Measurements from ENCODE around the gene C14orf119.
A peak's percentile ranks its signal among the peaks of the same experiment; 100 is the strongest.

C14orf119 gene

DNA sequence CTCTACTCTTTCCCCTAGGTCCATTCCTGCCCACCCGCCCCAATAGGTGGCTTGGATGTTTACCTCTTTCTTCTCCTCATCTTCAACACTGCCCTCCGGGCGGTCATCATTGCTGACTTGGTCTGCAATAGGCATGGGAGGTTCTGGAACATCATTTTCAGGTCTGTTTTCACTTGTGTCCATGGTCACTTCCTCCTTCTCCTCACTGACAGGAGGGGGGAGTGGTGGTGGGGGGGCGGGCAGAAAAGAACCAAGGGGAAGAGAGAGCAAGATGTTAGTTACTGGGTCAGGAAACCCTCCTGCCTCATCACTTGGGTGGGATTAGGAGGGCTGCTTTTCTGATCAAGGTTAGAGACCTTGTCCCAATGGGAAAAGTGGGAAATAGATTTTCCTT is 25.9 kb upstream of the C14orf119 start:
- DNase-seq (ENCODE audit: extremely low read depth, low read depth) = no peak
- H3K4me3 ChIP-seq (replicated peaks; ENCODE audit: low read depth, low read length) = peak overlapping the region; percentile 79
- TF ChIP-seq, protein P1, sequence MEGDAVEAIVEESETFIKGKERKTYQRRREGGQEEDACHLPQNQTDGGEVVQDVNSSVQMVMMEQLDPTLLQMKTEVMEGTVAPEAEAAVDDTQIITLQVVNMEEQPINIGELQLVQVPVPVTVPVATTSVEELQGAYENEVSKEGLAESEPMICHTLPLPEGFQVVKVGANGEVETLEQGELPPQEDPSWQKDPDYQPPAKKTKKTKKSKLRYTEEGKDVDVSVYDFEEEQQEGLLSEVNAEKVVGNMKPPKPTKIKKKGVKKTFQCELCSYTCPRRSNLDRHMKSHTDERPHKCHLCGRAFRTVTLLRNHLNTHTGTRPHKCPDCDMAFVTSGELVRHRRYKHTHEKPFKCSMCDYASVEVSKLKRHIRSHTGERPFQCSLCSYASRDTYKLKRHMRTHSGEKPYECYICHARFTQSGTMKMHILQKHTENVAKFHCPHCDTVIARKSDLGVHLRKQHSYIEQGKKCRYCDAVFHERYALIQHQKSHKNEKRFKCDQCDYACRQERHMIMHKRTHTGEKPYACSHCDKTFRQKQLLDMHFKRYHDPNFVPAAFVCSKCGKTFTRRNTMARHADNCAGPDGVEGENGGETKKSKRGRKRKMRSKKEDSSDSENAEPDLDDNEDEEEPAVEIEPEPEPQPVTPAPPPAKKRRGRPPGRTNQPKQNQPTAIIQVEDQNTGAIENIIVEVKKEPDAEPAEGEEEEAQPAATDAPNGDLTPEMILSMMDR (IDR thresholded peaks at IDR 0.05; ENCODE audit: low read depth, low read length, missing control alignments) = no peak

DNA sequence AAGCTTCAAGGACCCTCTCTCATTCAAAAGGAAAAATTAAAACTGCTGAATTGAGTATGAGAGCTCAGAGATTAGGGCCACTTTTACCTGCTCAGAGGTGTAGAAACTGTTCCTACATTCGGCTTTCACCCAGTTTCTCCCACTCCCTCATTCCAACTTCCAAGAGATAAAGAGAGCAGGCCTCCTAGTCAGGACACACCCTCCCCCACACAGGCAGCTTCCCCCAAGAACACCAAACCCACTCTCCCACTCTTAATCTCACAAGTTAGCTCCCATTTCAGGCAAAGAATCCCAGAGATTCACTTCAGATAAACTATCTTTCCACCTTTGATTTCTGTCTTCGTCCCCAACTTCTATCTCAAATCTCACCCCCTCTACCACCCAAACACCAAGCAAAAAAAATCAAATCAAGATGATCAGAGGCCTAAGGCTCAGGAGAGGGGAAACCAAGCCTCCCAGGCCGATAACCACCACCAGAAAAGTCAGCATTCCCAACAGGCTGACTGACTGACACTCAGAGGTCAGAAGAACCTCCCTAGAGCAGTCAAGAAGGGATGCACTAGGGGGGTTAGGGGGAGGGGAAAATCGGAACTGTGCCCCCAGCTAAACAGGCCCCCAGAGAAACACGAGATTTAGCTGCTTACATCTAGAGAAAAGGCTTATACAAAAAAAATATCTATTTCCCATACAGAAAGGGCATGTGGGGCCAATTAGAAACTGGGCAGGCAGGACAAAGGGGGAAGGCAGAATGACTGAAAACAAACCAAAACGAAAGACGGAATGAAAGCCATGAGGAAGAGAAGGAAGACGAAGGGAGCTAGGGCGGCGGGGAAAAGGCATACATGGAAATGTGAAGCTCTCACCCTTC is 24.8 kb upstream of the C14orf119 start:
- no peak for DNase-seq (ENCODE audit: extremely low read depth, low read depth)
- H3K4me3 ChIP-seq (replicated peaks; ENCODE audit: low read depth, low read length) = peak overlapping the region; percentile 79
- TF ChIP-seq, protein P1 (IDR thresholded peaks at IDR 0.05; ENCODE audit: low read depth, low read length, missing control alignments) = no peak

DNA sequence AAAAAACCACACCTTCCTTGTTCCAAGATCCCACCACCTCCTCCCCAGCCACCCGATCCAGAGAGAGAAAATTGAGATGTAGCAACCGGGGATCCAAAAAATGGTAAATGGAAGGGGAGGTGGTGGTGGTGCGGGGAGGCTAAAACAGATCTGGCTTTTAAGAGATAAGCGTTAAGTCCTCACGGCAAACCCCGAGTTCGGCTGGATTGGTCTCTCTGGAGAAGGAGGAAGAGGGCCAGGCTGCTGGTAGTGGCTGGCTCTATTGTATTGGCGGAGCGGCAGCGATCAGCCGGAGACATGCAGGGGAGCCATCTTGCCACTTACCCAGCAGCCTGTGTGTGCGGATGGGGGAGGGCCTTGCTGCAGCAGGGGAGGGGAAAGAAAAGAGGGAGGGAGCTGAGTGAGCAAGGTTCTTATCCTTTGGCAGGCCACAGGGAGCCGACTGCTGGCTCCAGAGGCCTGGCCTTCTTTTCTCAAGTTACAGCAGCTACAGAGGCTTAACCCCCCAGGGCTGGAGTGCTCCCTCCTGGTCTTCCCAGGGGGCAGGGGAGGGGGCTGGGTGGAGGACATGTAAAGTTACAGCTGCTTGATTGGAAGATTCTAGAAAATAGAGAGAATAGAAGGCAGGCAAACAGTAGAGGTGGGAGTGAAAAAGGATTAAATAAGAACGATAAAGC is 23.9 kb upstream of the C14orf119 start:
- DNase-seq (ENCODE audit: extremely low read depth, low read depth) = peak; percentile 87
- H3K4me3 ChIP-seq (replicated peaks; ENCODE audit: low read depth, low read length) = peak overlapping the region; percentile 79
- TF ChIP-seq, protein P1 (IDR thresholded peaks at IDR 0.05; ENCODE audit: low read depth, low read length, missing control alignments) = no peak

DNA sequence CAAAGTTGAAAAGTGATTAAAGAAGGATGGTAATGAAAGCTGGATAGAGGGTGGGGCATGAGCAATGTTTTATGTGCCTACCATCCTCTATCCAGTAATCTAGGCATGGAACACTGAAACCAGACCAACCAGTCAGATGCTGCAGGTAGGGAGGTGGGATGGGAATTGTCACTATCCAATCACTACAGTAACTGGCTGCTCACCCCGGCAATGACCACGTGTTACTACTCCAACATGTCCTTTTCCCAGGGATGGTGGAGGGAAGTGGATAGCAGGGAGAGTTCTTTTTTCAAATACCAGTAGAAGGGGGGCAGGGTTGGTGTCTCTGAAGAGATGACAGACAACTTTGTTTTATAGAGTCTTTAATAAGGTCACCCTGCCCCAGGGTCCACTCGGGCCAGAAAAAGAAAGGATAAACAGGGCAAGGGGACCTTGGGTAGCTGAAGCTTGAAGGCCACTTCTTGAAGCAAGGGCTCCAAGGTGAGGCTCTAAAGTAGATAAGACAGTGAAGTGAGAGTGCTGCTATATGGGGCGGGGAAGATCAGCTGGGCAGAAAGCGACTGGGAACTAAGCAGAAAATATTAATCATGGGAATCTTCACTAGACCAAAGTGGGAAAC is 23.3 kb upstream of the C14orf119 start:
- TF ChIP-seq, protein P1 (IDR thresholded peaks at IDR 0.05; ENCODE audit: low read depth, low read length, missing control alignments) = no peak
- H3K4me3 ChIP-seq (replicated peaks; ENCODE audit: low read depth, low read length) = peak overlapping the region; percentile 79
- no peak for DNase-seq (ENCODE audit: extremely low read depth, low read depth)

DNA sequence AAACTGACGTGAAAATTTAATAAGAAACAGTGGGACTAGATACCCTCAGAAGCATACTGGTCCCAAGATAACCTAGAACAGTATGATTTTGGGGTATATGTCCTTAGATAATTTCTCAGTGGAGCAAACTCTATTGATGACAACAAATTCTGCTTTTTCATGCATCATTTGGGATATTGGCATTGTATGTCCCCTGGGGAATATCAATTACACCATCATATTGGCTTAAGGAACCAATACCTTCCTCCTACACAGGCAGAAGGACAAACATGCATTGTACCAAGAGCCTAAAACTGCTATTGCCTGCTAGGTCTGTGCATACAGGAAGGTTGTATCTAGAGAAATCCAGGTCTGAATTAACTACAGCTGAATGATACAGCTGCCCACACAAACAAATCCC is 20.4 kb upstream of the C14orf119 start:
- no peak for DNase-seq (ENCODE audit: extremely low read depth, low read depth)
- TF ChIP-seq, protein P1 (IDR thresholded peaks at IDR 0.05; ENCODE audit: low read depth, low read length, missing control alignments) = no peak
- H3K4me3 ChIP-seq (replicated peaks; ENCODE audit: low read depth, low read length) = no peak overlapping the region

DNA sequence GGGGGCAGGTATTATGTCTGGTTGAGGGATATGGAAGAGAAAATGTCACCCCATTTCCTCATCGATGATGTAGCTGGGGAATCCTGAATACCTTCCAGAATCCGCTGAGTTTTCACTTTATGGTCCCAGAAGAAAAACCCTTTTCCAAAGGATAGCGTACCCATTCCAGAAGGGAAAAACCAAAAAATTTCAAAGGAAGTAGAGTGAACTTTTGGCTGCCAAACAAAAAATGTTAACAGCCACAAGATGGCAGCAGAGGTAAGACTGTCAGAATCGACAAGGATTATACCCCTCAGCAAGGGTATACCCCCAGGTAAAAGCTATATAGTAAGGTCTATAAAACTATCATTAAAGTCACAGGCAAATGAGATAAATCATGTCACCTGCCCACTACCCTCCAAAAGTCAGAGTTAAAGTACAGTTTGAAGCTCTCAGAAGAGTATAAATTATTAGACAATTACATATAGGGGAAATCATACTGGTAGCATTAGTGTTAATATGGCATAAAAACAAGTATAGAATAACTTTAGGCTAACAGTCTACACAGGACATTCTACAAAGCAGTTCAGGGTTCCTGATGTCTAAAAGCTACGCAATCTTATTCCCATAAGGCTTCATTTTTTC is 18.4 kb upstream of the C14orf119 start:
- no peak overlapping the region for H3K4me3 ChIP-seq (replicated peaks; ENCODE audit: low read depth, low read length)
- TF ChIP-seq, protein P1 (IDR thresholded peaks at IDR 0.05; ENCODE audit: low read depth, low read length, missing control alignments) = peak; percentile 65
- DNase-seq (ENCODE audit: extremely low read depth, low read depth) = no peak
